HepG2 (cell line): Measurements from ENCODE around the gene NSMCE1. TPM values are rescaled to one million over a fixed set of nuclear protein-coding genes. Genes with fewer than 3 reads are reported as not detected.

ENCODE experiments used
- ATAC-seq: fragments of 200-7000 bp; cut with Tn5 transposase; 3 replicates; pipeline ENCODE4 v1.9.1; 2020; ENCODE audit warnings: mild to moderate bottlenecking, moderate library complexity
- BruUV-seq: library from RNA; stranded (reverse); fragments of 400-500 nt; replicated peaks from 2 replicates; lab custom pipeline; 2021; lab: Mats Ljungman, UMichigan
- CTCF ChIA-PET: fragments of 300-600 bp; formaldehyde crosslinking; extraction: SDS; loops from one replicate; lab custom pipeline; 2021; ENCODE audit warnings: low total read pairs, inconsistent platforms, low intra/inter-chr PET ratio; lab: Yijun Ruan, JAX
- POLR2A ChIA-PET: fragments of 350-600 bp; sonication (Branson Sonifier 250); formaldehyde crosslinking; loops from one replicate; lab custom pipeline; 2020; ENCODE audit warnings: antibody characterized with exemption, inconsistent platforms; lab: Yijun Ruan, JAX
- DNase-seq: peaks from one replicate; pipeline ENCODE4 v3.0.0-alpha.2; 2015; ENCODE audit warnings: low spot score
- FAIRE-seq: peaks from 3 replicates; lab custom pipeline; 2011; peaks lifted over from hg19 to GRCh38; lab: Jason Lieb, UNC
- H2AFZ ChIP-seq: one replicate; pipeline ENCODE4 v1.6.1; 2011; ENCODE audit warnings: low read length, inconsistent platforms
- H3K27ac ChIP-seq: fragments of 300-600 bp; 3 replicates; pipeline ENCODE4 v1.8.0; 2011; ENCODE audit warnings: mixed run types, mild to moderate bottlenecking, mixed read lengths, low read length, inconsistent platforms; ENCODE audit not compliant: insufficient read depth; ENCODE audit errors: extremely low read length
- H3K27me3 ChIP-seq, 2 experiments: fragments of 200-600 bp in 1 of 2; 2 replicates in 1 of 2; 3 replicates in 1 of 2; pipeline versions ENCODE4 v1.6.0 to v1.8.0; 2011; ENCODE audit warnings: low read length in 2 of 2, mild to moderate bottlenecking in 2 of 2, moderate library complexity in 2 of 2, inconsistent platforms in 1 of 2; ENCODE audit not compliant: insufficient read depth in 2 of 2, control insufficient read depth in 1 of 2
- H3K36me3 ChIP-seq, 2 experiments: fragments of 200-600 bp in 1 of 2; replicated peaks in 1 of 2; 2 replicates in 1 of 2; 3 replicates in 1 of 2; pipeline versions ENCODE4 v1.5.1 to v1.8.0; 2011; ENCODE audit warnings: low read length in 2 of 2, inconsistent platforms in 1 of 2; ENCODE audit not compliant: insufficient read depth in 2 of 2, control insufficient read depth in 1 of 2
- H3K4me1 ChIP-seq: 2 replicates; pipeline ENCODE4 v1.5.1; 2012; ENCODE audit warnings: low read length, inconsistent platforms; ENCODE audit not compliant: insufficient read depth
- H3K4me2 ChIP-seq: 2 replicates; pipeline ENCODE4 v1.6.0; 2011; ENCODE audit warnings: low read depth, low read length, inconsistent platforms
- H3K4me3 ChIP-seq, 3 experiments: fragments of 200-600 bp in 1 of 3; sonication (generic), shearing (Covaris generic) in 1 of 3; replicated peaks in 1 of 3; 2 replicates each; pipeline ENCODE4 v1.5.1; 2011 to 2016; ENCODE audit warnings: low read length in 3 of 3, inconsistent platforms in 2 of 3, low read depth in 2 of 3, mild to moderate bottlenecking in 2 of 3, control low read depth in 1 of 3, mixed read lengths in 1 of 3; ENCODE audit not compliant: insufficient read depth in 1 of 3
- H3K79me2 ChIP-seq: one replicate; pipeline ENCODE4 v1.6.1; 2011; ENCODE audit warnings: low read length, inconsistent platforms; ENCODE audit not compliant: insufficient read depth
- H3K9ac ChIP-seq: 2 replicates; pipeline ENCODE4 v1.6.0; 2011; ENCODE audit warnings: mild to moderate bottlenecking, low read depth, low read length, inconsistent platforms; ENCODE audit not compliant: insufficient read depth
- H3K9me3 ChIP-seq: 2 replicates; pipeline ENCODE4 v1.5.1; 2012; ENCODE audit warnings: mild to moderate bottlenecking, low read length
- H4K20me1 ChIP-seq: 2 replicates; pipeline ENCODE4 v1.6.0; 2011; ENCODE audit warnings: inconsistent platforms, mild to moderate bottlenecking, low read length, moderate library complexity; ENCODE audit not compliant: insufficient read depth
- CBFB ChIP-seq: sonication (generic); formaldehyde crosslinking; IDR thresholded peaks from 2 replicates; pipeline ENCODE4 v1.4.0; 2020; ENCODE audit warnings: missing genetic modification reagents
- CHD4 ChIP-seq: fragments of 200-600 bp; sonication (generic); IDR thresholded peaks from 2 replicates; pipeline ENCODE4 v1.7.0; 2017; ENCODE audit warnings: mild to moderate bottlenecking, low read length, borderline replicate concordance
- GABPA ChIP-seq, 2 experiments: IDR thresholded peaks; 2 replicates each; pipeline ENCODE4 v1.6.1; 2011 to 2016; ENCODE audit warnings: low read depth in 2 of 2, low read length in 1 of 2, missing biosample characterization in 1 of 2, missing genetic modification characterization in 1 of 2
- HDAC2 ChIP-seq: sonication (generic); formaldehyde crosslinking; IDR thresholded peaks from 2 replicates; pipeline ENCODE4 v1.4.0; 2020; ENCODE audit warnings: missing genetic modification reagents
- HIVEP1 ChIP-seq: sonication (generic); formaldehyde crosslinking; IDR thresholded peaks from 2 replicates; pipeline ENCODE4 v1.4.0; 2020; ENCODE audit warnings: mild to moderate bottlenecking, missing genetic modification reagents
- HNRNPLL ChIP-seq: fragments of 200-400 bp; formaldehyde crosslinking; IDR thresholded peaks from 2 replicates; pipeline ENCODE4 v1.6.1; 2017; ENCODE audit warnings: mild to moderate bottlenecking, low read depth, low read length; ENCODE audit not compliant: poor library complexity, severe bottlenecking
- POGZ ChIP-seq: sonication (generic); formaldehyde crosslinking; IDR thresholded peaks from 2 replicates; pipeline ENCODE4 v1.4.0; 2020; ENCODE audit warnings: mild to moderate bottlenecking, missing genetic modification reagents
- RXRA ChIP-seq: sonication (generic); formaldehyde crosslinking; IDR thresholded peaks from 2 replicates; pipeline ENCODE4 v1.5.1; 2020; ENCODE audit warnings: missing genetic modification reagents
- SMARCC2 ChIP-seq: fragments of 450-650 bp; IDR thresholded peaks from 2 replicates; pipeline ENCODE4 v1.6.1; 2017; ENCODE audit warnings: antibody characterized with exemption, mild to moderate bottlenecking
- TBX2 ChIP-seq: sonication (generic); formaldehyde crosslinking; IDR thresholded peaks from 2 replicates; pipeline ENCODE4 v1.5.0; 2020; ENCODE audit warnings: missing genetic modification reagents, mild to moderate bottlenecking, borderline replicate concordance
- TEAD3 ChIP-seq: optimal IDR thresholded peaks from 2 replicates; pipeline ENCODE3; 2016; ENCODE audit warnings: borderline replicate concordance
- ZMYM2 ChIP-seq: sonication (generic); formaldehyde crosslinking; IDR thresholded peaks from 2 replicates; pipeline ENCODE4 v1.8.0; 2022; ENCODE audit warnings: mild to moderate bottlenecking, missing genetic modification reagents
- ZMYM3 ChIP-seq: sonication (generic); formaldehyde crosslinking; IDR thresholded peaks from 2 replicates; pipeline ENCODE4 v1.5.1; 2020; ENCODE audit warnings: mild to moderate bottlenecking, missing genetic modification reagents
- ZNF34 ChIP-seq: sonication (generic); formaldehyde crosslinking; IDR thresholded peaks from 2 replicates; pipeline ENCODE4 v1.4.0; 2020; ENCODE audit warnings: mild to moderate bottlenecking, missing genetic modification reagents, borderline replicate concordance
- ZNF44 ChIP-seq: sonication (generic); formaldehyde crosslinking; IDR thresholded peaks from 2 replicates; pipeline ENCODE4 v1.5.1; 2020; ENCODE audit warnings: mild to moderate bottlenecking, missing genetic modification reagents
- ZNF570 ChIP-seq: sonication (generic); formaldehyde crosslinking; IDR thresholded peaks from 2 replicates; pipeline ENCODE4 v1.4.0; 2020; ENCODE audit warnings: mild to moderate bottlenecking, missing genetic modification reagents, borderline replicate concordance
- ZNF616 ChIP-seq: sonication (generic); formaldehyde crosslinking; IDR thresholded peaks from 2 replicates; pipeline ENCODE4 v1.5.0; 2020; ENCODE audit warnings: low read depth, mild to moderate bottlenecking, missing genetic modification reagents
- ZNF687 ChIP-seq: sonication (generic); formaldehyde crosslinking; IDR thresholded peaks from 2 replicates; pipeline ENCODE4 v1.5.1; 2020; ENCODE audit warnings: mild to moderate bottlenecking, missing genetic modification reagents, moderate library complexity
- ZNF790 ChIP-seq: sonication (generic); formaldehyde crosslinking; IDR thresholded peaks from 2 replicates; pipeline ENCODE4 v1.8.0; 2022; ENCODE audit warnings: missing genetic modification reagents, mild to moderate bottlenecking, borderline replicate concordance
- WGBS: methylation state at CpG from one replicate; pipeline ENCODE4 v1.1.6; 2017; ENCODE audit warnings: low lambda C conversion rate; 5-methylcytosine and 5-hydroxymethylcytosine counted together
- in situ Hi-C: cut with HindIII; loops from 2 replicates; pipeline ENCODE4 v1.10.0; 2017; ENCODE audit warnings: low pct_unique_long_range_greater_than_20kb; ENCODE audit not compliant: extremely low pct_ligation_motif_present
- intact Hi-C: fragments of 100-400 bp; cut with micrococcal nuclease; formaldehyde crosslinking; loops from one replicate; pipeline ENCODE4 v1.10.0; 2022; ENCODE audit not compliant: unreplicated experiment
- polyA plus RNA-seq, 8 experiments: library from polyadenylated mRNA; depleted of rRNA in 3 of 8; stranded (reverse) in 7 of 8; unstranded in 1 of 8; fragments of >200 nt; fragmentation: Illumina TruSeq in 4 of 8; extraction: Trizol in 4 of 8; gene quantifications; 2 replicates each; pipeline versions ENCODE4 v1.2.1 to v1.2.3, GENCODE V29; 2011 to 2016; ENCODE audit warnings: low read depth in 4 of 8, missing spikeins in 1 of 8, mixed read lengths in 1 of 8; ENCODE audit not compliant: insufficient read depth in 1 of 8
- total RNA-seq, 5 experiments: library from RNA; depleted of rRNA; stranded (reverse); fragments of >200 nt; fragmentation: Illumina TruSeq; extraction: Trizol; gene quantifications; 2 replicates each; pipeline ENCODE4 v1.2.3, GENCODE V29; 2016; ENCODE audit warnings: low read depth in 1 of 5
- TF ChIP-seq, protein P1 (sequence below): sonication (generic); formaldehyde crosslinking; IDR thresholded peaks from 2 replicates; pipeline ENCODE4 v1.8.0; 2022; ENCODE audit warnings: mild to moderate bottlenecking, missing genetic modification reagents, moderate library complexity

NSMCE1 gene
- total and polyA plus RNA-seq, 2 of the 13 experiments (the other 11 are each of a cell fraction or from before 2014, with no cell fraction given), result 42.7 to 52.9 TPM

DNA sequence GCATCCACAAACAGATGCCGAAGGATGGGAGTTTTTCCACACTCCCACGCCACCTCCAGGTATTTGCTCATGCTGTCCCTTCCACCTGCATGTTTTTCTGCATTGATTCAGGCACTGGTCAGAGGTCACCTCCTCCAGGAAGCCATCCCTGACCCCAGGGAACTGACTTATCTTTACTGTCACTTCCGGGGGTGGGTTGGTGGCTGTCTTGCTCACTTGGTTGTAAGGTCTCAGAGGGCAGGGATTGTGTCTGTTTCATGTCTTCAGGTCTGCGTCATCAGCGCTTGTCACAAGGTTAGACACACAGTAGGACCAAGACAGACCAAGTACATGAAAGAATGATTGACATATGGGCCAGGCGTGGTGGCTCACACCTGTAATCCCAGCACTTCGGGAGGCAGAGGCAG is 43.3 kb upstream of the NSMCE1 start (continued):
- TF ChIP-seq ZNF687 (CRISPR knock-in tag) (peak; percentile 21; the same call in 1 of the 2 replicates), RXRA (CRISPR knock-in tag) (peak; percentile 21; the same call in 1 of the 2 replicates), ZNF790 (CRISPR knock-in tag) (0 out of 2 replicates have a peak, but pooled peaks have one; percentile 29), TEAD3 (CRISPR knock-in tag) (peak; percentile 10), ZMYM2 (CRISPR knock-in tag) (0 out of 2 replicates have a peak, but pooled peaks have one; percentile 50), HDAC2 (CRISPR knock-in tag) (peak; percentile 60; the same call in 1 of the 2 replicates), GABPA (IDR thresholded peaks at IDR 0.05; ENCODE audit: low read depth, low read length) (no peak), GABPA (CRISPR knock-in tag; IDR thresholded peaks at IDR 0.05; ENCODE audit: low read depth) (peak; percentile 75), POGZ (CRISPR knock-in tag) (0 out of 2 replicates have a peak, but pooled peaks have one; percentile 47)

DNA sequence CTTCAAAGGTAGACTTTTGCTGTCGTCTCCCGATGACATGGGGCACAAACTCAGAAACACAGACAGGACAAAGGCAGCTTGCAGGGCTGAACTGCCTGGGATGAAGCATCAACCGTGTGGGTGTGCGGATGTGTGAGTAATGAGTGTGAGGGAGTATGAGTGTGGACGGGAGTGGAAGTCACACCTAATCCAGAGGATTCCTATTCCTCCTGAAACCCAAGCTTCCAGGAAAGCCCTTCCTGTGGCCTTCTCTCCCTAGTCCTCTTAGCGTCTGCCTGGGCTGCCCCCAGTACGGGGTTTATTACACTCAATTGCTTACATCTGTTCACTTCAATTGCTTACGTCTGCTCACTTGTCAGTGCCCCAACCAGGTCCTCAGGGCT is 42.9 kb upstream of the NSMCE1 start:
- ChIA-PET CTCF (no interaction called here), POLR2A (interaction anchor here (1.3 kb wide), 1 partner anchor 40 kb away, joined by 4 read pairs; no protein-coding TSS in a partner anchor)
- DNase-seq (no peak), FAIRE-seq (no peak), ATAC-seq (no peak)
- intact Hi-C loops, result loop anchor here (5.0 kb wide), 1 partner anchor 56 kb away; no protein-coding TSS in a partner anchor
- Histone ChIP-seq H3K4me2 (peak overlapping the region; percentile 96), H3K27me3 (peaks cover 1 to 17% of the 10 kb centered on the region in 2 experiments; a peak in 3 of 5 replicates), H3K9ac (no peak overlapping the region), H4K20me1 (peaks cover 4% of the 10 kb centered on the region; the same call in 1 of the 2 replicates), H2AFZ (no peak overlapping the region), H3K4me1 (peaks cover 53% of the 10 kb centered on the region), H3K27ac (no peak overlapping the region), H3K4me3 (peak overlapping the region in 1 of 3 experiments; percentile 11; a peak in 1 of 6 replicates), H3K36me3 (no peaks in the 10 kb centered on the region), H3K79me2 (peaks cover 20% of the 10 kb centered on the region), H3K9me3 (no peaks in the 10 kb centered on the region)
- no TSS peak for BruUV-seq
- in situ Hi-C loops, result loop anchor here (5.0 kb wide), 1 partner anchor 44 kb away; the partner anchor contains the start of gene NSMCE1
- 3% methylated on average over 8 of the region's 8 CpGs for WGBS
- no peak for TF ChIP-seq HIVEP1 (CRISPR knock-in tag)
- 0 out of 2 replicates have a peak, but pooled peaks have one; percentile 48 for TF ChIP-seq ZNF44 (CRISPR knock-in tag)
- no peak for TF ChIP-seq TBX2 (CRISPR knock-in tag)
- TF ChIP-seq HNRNPLL, result no peak
- no peak for TF ChIP-seq ZMYM3 (CRISPR knock-in tag)
- no peak for TF ChIP-seq SMARCC2
- TF ChIP-seq CHD4, result 0 out of 2 replicates have a peak, but pooled peaks have one; percentile 5
- no peak for TF ChIP-seq CBFB (CRISPR knock-in tag)
- TF ChIP-seq ZNF570 (CRISPR knock-in tag), result no peak
- TF ChIP-seq ZNF34, result no peak
- TF ChIP-seq ZNF616 (CRISPR knock-in tag), result no peak
- TF ChIP-seq, protein P1, sequence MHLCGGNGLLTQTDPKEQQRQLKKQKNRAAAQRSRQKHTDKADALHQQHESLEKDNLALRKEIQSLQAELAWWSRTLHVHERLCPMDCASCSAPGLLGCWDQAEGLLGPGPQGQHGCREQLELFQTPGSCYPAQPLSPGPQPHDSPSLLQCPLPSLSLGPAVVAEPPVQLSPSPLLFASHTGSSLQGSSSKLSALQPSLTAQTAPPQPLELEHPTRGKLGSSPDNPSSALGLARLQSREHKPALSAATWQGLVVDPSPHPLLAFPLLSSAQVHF, result no peak
